UCSD-AML1 (cell line): ENCODE data around the gene DCLK2.
"Not testable (repeated sequence)": the region's sequence is repeated elsewhere in the genome, so short reads cannot be mapped to it uniquely, and the experiment has no call there.

Experiments
- DNase-seq: peaks from one replicate; lab custom pipeline; 2025; ENCODE audit not compliant: unreplicated experiment; lab: John Stamatoyannopoulos, UW

DCLK2 gene

DNA sequence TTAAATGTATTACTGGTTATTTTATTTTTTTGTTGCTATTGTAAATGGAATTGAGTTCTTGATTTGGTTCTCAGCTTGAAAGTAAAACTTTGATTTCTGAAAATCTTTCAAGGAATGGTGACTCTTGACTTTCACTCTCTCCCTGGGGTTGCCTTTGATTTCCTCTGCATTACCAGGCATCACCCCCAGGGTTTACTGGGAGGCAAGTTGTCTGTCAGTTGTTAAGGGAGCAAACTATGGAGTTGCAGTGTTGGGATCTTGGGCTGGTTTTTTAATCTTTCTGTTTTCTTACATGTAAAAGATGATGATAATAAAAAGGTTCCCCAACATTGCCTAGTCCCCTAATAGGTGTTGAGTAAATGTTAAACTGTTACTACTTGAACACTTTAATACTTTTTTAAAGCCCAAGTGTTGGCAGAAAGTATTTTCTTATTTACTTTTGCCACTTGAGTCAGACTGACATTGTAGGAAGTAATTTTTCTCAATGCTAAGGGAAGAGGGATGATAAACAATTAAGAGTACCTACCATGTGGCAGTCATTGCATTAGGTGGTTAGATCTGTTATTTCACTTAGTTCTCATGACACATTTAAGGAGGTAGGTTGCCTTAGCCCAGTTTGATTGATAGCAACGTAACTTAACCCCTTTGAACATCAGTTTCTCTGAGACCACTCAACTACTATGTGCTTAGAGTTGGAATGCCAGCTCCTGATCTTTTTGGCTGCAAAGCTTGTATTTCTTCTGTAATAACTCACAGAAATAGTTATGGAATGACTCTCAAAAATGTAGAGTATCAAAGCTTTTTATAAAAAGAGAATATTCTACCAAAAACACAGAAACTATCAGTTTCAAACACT lies 67.1 kb downstream of the DCLK2 start:
- no peak for DNase-seq

DNA sequence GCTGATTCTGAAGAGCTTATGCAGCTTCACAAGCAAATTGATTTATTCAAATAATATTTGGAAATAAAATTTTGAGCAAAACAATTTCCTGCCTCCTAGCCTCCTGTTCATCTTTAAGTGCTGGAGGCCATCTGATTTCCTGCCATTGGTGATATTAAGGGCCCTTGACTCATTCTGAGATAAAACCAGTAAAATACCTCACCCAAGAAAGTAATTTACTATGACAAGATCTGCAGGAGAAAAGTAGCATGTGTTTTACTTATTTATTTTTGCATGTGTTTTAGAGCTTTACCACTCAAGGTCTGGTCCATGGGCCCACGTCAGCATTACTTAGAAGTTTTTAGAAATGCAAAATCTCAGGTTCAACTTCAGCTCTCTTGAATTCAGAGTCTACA lies 67.7 kb downstream of the DCLK2 start:
- no peak for DNase-seq

DNA sequence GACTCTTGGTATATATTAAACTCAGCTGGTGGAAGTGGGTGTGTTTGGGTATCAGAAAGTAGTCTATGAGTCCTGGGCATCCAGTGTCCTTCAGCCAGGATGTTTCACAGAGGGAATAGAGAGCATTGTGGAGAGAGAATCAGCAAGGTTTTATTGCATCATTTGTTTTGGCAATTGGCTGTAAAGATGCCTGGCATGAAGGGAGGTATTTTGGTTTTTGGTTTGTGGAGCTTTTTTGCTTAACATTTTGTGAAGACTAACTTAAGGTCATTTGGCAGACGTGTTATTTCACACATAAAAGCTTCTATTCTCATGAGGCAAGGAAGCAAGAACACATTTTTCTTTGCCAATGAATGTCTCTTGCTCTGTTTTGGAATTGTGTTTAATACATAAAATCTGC lies 71.1 kb downstream of the DCLK2 start:
- DNase-seq: no peak

DNA sequence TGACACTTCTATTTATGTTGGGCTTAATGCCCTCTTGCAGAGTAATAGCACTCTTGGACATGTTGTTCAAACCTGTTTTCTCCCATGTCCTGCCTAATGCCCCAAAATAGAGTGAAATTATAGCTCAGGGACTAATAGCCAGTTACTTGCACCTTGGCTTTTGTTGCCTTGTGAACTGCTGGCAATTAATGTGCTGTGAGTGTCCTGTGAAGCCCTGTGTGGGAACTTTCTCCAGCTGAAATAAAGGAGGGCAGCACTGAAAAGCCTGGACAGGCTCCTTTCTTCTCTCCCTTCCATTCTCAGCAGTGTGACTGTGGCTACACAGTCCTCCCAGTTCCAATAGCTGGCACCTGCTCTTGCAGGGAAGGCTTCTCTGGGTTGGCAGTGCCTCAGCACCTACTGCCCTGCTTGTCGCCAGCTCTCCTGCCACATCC lies 72.4 kb downstream of the DCLK2 start:
- DNase-seq: no peak

DNA sequence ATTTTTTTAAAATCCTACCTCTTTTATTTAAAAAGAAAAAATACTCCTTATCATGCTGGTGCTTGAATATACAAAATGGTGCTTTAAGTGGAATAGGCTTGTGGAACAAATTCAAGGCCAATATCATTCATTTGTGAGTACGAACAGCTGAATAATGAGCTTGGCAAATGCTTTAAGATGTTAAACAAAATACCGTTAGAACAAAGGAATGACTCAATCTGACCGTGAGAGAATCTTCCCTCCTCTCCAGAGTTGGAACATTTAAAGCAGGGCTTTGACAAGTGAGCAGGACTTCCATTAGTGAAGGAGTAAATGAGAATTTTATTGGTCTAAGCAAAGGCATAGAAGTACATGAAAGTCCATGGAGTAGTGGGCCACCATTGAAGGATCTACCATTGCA lies 74.5 kb downstream of the DCLK2 start:
- no peak for DNase-seq

DNA sequence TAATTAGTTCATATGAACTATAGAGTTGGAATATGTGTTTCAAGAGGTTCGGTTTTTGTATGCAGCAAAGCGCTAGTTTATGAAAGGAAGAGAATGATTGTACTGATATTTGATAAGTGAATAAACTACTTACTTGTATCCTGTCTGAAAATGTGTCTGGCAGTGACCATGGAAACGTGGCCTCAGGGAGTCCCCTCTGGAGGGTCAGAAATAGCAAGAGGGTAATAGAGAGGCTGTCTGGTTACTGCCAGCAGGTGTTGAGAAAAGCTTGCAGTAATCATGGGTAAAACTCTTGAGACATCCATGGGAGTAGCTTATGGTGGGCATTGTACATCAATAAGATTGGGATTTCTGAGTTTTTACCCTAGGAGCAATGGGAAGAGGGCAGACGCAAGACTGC lies 77.1 kb downstream of the DCLK2 start:
- DNase-seq: no peak

DNA sequence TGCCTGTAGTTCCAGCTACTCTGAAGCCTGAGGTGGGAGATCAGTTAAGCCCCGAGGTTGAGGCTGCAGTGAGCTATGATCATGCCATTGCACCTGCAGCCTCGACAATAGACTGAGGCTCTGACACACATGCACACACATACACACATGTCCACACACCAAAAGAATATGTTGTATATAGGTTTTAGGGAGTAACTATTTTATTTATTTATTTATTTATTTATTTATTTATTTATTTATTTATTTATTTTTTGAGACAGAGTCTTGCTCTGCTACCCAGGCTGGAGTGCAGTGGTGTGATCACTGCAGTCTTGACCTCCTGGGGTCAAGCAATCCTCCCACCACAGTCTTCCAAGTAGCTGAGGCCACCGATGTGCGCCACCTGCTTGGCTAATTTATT lies 78.3 kb downstream of the DCLK2 start:
- DNase-seq: no peak

DNA sequence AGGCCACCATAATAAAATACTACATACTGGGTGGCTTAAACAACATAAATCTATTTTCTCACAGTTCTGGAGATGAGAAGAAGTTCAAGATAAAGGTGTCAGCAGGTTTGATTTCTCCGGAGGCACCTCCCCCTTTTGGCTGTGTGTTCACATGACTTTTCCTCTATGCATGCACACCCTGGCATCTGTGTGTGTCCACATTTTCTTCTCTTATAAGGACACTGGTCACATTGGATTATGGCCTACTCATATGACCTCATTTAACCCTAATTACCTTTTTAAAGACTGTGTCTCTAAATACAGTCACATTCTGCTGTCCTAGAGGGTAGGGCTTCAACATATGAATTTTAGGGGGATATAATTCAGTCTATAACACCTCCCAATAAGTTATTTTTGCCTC lies 79.8 kb downstream of the DCLK2 start:
- DNase-seq: no peak

DNA sequence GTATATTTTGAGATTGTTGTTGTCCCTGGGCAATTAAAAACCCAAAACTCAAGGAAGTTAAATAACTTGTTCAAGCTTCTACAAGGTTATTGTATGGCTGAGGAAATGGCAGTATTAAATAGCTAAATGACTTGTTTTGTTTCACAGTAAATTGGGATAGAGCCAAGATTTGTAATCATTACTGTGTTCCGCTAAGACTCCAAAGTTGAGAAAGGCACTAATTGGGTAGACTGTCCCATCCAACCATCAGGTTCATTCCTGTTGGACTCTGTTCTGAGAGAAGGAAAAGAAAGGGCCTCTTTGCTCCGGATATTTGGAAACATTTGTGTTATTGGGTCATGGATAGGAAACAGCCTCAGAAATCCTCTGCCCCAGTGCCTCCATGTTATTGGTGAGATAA lies 82.2 kb downstream of the DCLK2 start:
- DNase-seq: no peak

DNA sequence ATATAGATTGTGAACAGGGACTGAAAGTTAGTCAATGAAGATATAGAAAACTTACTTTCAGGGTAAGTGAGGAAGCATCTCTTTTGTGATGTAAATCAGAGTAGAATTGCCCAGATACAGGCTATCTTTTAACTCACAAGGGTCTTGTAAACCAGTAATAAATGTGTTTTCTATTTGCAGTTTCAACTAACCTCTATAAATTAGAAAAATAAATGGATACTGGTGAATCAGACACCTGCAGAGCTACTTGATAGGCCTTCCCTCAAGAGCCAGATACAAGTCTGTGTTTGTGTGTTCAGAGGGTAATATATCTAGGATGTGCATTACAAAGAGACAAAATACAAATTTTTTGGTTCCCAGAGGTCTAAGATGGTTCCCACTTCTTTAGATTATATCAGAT lies 82.9 kb downstream of the DCLK2 start:
- DNase-seq: no peak

DNA sequence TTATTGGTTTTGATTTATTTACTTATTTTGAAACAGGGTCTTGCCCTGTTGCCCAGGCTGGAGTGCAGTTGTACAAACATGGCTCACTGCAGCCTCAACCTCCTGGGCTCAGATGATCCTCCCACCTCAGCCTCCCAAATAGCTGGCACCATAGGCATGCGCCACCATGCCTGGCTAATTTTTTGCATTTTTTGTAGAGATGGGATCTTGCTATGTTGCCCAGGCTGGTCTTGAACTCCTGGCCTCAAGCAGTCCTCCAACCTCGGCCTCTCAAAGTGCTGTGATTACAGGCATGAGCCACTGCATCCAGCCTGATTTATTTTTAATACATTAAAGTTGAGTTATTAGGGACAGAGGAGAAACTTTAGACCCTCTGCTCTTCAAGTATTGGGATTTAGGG lies 83.8 kb downstream of the DCLK2 start:
- DNase-seq: not testable (repeated sequence)

DNA sequence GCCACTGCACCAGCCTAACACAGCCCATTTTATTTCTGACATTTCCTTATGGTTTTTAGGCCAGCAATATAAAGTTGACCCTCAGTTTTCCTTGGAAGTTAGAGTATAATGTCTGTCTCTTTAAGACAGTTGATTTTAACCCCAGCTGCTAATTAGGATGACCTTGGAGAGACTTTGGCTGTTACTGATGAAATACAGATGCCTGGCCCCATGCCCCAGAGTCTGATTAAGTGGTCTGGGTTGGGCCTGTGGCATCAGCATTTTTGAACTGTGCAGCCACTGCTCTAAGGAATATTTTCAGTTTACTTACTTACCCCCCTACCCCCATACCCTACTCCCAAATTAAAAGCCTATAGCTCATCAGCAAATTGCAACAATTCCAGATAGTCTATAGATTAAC lies 85.8 kb downstream of the DCLK2 start:
- no peak for DNase-seq

DNA sequence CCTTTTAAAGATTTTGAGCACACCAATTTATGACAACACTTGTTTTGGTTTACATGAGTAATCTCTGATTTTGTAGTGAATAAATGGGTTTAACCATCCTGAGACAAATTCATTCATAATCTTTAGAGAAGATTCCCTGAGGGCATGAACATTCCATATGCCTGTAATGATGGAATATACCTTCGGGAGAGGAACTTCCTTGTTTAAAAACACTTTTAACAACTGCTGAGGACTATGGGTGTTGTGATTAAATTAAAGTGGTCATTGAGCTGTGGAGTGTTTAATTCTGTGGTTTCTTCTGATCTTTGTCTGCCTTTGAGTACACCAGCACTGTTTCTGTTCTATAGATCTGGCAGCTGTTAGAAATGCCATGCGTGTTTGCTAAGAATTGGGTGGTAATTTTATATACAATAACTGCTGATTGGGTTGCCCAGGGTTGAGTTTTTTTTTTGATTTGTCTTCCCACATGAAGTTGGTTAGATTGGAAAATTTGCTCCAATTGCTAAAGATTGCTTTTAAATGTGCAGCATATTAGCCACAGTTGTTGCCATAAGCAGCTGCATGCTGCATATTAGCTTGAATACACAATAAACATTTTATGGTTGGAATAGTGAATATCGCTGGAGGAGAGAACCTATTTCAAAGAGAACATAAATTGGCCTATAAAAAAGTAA lies 86.8 kb downstream of the DCLK2 start:
- no peak for DNase-seq

DNA sequence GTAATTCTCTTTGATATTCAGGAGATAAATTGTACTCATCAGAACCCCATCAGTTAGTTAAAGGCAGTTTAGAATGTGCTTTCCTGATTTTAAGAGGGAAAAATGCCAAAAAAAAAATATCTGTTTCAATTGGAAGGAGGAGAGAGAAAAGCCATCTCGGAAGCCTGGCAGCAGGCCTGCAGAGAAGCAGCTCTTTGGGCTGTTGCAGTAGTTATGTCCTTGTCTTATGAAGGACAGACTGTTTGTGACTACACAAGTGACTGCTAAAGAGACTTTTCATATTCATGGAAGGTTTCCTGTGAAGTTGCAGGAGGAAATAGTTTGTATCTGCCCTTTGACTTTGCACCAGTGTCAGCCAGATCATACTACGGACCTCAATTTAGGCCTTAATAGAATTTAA lies 88.8 kb downstream of the DCLK2 start:
- no peak for DNase-seq

DNA sequence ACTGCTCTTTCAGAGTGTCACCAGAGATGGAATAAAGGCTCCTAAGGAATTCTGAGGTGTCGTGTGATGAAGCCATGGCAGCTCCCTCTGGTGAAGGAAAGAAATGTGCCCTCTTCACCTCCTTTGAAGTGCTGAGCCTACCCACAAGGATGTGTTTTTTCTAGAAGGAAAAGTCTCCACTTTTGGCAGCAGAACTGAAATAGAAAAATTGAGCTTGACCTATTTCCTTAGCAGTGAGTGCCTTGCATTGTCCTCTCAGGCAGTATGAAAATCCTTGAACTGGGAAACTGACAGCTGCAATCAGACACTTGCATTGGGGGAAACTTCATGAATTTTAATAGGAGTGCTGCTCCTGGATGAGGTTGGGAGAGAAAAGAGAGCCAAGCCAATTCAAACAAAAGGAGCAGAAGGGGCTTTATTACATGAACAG lies 95.2 kb downstream of the DCLK2 start:
- no peak for DNase-seq

DNA sequence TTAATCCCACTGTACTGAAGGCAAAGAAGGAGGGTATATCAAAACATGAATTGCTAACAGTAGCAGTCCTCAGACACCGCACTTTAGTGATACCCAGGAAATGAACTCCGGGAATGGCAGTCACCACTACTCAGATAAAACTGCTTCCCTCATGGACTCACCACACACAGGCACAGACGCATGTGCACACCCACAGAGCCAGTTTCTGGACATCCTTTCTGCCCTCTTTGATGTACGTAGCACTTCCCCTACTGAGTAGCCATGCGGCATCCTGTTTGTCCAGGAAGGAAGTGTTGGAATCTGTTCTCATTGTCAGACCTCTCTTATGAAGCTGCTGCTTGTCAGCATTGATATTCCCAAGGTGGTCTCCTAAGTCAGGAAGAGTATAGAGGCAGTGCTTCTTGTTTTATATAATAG lies 95.7 kb downstream of the DCLK2 start:
- peak; percentile 26 for DNase-seq

DNA sequence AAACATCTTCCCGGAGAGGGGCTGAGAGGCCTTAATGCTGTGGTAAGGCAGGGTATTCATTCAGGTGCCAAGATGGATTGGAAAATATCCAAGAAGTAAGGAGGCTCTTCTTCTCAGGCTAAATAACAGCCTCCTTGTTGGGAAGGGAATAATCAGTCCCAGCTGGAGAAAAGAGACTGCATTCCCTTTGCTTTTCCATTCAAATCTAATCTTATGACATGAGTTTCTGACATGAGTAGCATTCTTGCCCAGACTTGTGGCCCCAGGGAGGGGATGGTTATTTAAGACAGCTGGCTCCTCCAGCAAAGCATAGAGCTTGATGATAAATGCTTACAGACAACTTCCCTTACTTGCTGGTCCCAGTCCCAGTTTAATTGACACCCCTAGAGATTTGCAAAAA lies 98.3 kb downstream of the DCLK2 start:
- no peak for DNase-seq

DNA sequence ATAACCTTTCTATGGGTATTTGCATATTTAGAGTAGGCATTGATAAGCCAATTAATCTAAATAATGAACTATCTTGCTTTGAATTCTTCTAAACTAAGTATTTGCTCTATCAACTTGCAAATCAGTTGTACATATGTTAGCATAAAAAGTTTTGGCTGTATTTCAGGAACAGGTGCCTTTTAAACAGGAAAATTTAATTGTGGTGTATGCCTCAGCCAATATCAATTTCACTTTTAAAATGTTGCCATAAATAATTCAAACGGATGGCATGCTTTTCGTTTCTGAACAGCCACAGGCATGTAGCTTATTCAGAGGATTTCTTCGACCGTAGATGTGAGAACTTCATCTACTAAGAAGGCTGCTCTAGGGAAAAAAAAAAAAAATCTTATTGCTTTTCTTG lies 99.9 kb downstream of the DCLK2 start:
- no peak for DNase-seq

DNA sequence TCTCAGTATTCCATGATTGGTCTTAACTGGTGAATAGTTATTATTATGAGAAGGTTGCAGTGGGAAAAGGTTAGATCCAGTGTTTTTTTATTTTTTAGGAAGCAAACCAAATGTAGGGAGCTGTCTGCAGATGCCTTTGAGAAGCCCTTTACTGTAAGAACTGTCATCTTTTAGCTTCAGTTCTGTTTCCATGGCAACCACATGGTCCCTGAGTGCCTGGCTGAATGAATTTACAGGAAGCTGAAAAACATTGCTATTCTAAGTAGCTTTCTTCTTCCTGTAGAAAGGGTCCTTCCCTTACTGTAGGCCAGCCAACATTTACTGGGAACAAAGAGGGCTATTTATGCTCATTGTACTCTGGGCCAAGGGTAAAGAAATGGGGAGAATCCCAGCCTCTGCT lies 103.3 kb downstream of the DCLK2 start:
- no peak for DNase-seq

DNA sequence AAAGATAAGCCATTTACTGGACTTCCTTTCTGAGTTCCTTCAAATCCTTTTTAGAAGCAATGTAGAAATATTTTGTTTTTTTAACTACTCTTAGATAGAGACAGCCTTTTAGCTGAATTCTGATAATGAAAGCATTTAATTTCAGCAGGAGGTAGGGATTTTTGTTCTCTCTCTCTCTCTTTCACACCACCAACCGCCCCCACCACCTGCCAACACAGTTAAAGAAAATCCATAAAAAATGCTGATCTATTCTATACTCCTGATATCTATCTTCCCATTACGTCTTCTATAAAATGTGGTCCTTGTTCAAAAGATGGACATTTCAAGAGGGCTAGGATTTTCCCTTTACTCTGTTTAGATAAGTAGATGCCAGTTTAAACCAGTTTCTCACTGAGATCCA lies 104.5 kb downstream of the DCLK2 start:
- DNase-seq: no peak

DNA sequence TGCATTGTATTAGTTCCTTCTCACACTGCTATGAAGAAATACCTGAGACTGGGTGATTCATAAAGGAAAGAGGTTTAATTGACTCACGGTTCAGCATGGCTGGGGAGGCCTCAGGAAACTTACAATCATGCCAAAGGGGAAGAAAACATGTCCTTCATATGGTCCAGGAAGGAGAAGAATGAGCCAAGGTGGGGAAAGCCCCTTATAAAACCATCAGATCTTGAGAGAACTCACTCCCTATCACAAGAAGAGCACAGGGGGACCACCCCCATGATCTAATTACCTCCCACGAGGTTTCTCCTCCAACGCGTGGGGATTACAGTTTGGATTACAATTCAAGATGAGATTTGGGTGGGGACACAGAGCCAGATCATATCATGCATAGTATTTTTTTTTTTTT lies 106.8 kb downstream of the DCLK2 start:
- not testable (repeated sequence) for DNase-seq

DNA sequence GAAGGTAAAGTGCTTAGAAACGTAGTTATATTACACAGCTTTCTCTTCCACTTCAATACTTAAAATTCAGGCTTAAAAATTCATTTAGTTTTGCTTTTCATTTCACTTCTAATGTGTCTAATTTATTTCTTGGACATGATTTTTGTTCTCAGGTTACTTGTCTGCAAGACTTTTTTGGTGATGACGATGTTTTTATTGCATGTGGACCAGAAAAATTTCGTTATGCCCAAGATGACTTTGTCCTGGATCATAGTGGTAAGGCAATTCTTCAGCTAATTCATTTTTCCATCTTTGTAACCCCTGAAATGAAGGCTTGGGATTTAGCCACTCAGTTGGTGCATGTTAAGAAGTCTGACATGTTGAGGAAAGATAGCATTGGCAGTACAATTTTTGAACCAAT lies 114.7 kb downstream of the DCLK2 start:
- no peak for DNase-seq

DNA sequence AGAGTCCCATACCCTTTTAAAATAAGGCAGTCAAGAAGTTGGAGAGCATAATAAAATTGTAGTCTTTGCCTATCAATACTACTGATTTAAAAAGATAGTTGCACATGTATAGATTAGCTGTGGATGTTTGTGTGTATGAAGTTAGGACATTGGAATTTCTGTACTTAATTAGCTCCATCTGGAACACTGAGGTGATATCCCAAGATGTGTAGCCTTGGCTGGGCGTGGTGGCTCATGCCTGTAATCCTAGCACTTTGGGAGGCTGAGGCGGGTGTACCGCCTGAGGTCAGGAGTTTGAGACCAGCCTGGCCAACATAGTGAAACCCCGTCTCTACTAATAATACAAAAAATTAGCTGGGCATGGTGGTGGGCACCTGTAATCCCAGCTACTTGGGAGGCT lies 119.0 kb downstream of the DCLK2 start:
- DNase-seq: not testable (repeated sequence)
